Ascending aorta (tissue), 2 donors: ENCODE measurements around the gene MRPL2. TPM values are rescaled to one million over a fixed set of nuclear protein-coding genes. Genes with fewer than 3 reads are reported as not detected.
A peak's percentile ranks its signal among the peaks of the same experiment; 100 is the strongest.

ENCODE experiments used
- DNase-seq, 2 donors: peaks; one replicate each; pipeline ENCODE4 v3.0.0-alpha.2; 2019; ENCODE audit warnings: low spot score in 2 of 2
- H3K27ac ChIP-seq, 2 donors: fragments of 200-600 bp; sonication (generic); one replicate each; pipeline ENCODE4 v1.5.1; 2016 to 2017; ENCODE audit warnings: mild to moderate bottlenecking in 1 of 2
- H3K27me3 ChIP-seq: fragments of 200-600 bp; sonication (generic); one replicate; pipeline ENCODE4 v1.5.1; 2017
- H3K36me3 ChIP-seq, 2 donors: fragments of 200-600 bp; sonication (generic); one replicate each; pipeline ENCODE4 v1.5.1; 2016
- H3K4me1 ChIP-seq, 2 donors: fragments of 200-600 bp; sonication (generic); one replicate each; pipeline ENCODE4 v1.5.1; 2016 to 2017; ENCODE audit warnings: mild to moderate bottlenecking in 1 of 2
- H3K4me3 ChIP-seq, 2 donors: fragments of 200-600 bp; sonication (generic); one replicate each; pipeline ENCODE4 v1.5.1; 2016 to 2017; ENCODE audit warnings: mild to moderate bottlenecking in 1 of 2
- H3K9me3 ChIP-seq, 2 donors: fragments of 200-600 bp; sonication (generic); one replicate each; pipeline ENCODE4 v1.5.1; 2016
- intact Hi-C: fragments of 100-400 bp; cut with DNase I; formaldehyde crosslinking; loops from one replicate; pipeline ENCODE4 v1.15.1; 2023
- total RNA-seq: library from RNA; depleted of rRNA; stranded (reverse); fragments of >200 nt; gene quantifications from one replicate; pipeline ENCODE4 v1.1.0, GENCODE V29; 2016
- TF ChIP-seq, protein P1 (sequence below), 3 experiments: fragments of 200-600 bp in 2 of 3; fragments of 450-650 bp in 1 of 3; sonication (generic) in 2 of 3; IDR thresholded peaks; one replicate each; pipeline ENCODE4 v1.5.1; 2016 to 2019; ENCODE audit warnings: antibody characterized with exemption in 3 of 3, mild to moderate bottlenecking in 1 of 3, moderate library complexity in 1 of 3

MRPL2 gene
- total RNA-seq, 1 donor from 2014 or later = 42.3 TPM

DNA sequence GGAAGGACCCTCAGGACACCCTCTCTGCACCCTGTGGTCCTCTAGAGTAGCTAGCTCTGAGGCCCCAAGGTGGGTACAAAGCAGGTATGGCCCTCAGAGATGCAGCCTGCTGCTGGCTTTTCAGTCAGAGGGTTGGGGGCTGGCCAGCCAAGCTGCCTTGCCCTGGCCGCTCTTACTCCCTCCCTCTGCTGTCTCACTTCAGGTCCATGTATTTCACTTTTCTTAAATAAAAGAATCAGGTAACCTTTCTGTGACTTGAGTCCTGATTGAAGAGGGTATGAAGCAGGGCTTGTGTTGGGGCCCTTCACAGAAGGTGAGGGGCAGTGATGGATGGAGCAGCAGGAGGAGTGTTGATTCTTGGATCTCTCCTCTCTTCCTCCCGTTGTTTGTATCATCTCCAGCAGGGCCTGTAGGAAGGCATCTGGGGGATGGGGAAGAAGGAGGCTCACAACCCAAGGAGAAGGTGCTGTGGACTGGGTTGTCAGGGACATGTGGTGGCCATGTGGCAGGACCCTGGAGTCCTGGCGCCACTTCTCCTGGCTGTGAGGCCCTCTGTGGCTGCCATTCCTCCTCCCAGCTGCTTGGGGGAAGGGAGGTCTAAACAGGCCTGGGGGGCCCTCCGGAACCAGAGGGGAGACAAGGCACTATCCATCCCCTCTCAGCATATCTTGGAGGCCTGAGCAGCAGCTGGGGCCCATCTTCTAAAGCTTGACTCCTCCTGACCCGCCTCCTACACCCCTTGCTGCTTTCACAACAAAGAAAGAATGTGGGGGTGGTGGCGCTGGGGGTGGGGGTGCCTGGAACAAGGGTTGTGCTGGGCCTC lies 15.8 kb upstream of the MRPL2 start:
- Histone ChIP-seq H3K36me3 (peaks cover 20 to 40% of the 10 kb centered on the region in 2 donors), H3K27ac (no peak overlapping the region)
- intact Hi-C loops = no loop called here

DNA sequence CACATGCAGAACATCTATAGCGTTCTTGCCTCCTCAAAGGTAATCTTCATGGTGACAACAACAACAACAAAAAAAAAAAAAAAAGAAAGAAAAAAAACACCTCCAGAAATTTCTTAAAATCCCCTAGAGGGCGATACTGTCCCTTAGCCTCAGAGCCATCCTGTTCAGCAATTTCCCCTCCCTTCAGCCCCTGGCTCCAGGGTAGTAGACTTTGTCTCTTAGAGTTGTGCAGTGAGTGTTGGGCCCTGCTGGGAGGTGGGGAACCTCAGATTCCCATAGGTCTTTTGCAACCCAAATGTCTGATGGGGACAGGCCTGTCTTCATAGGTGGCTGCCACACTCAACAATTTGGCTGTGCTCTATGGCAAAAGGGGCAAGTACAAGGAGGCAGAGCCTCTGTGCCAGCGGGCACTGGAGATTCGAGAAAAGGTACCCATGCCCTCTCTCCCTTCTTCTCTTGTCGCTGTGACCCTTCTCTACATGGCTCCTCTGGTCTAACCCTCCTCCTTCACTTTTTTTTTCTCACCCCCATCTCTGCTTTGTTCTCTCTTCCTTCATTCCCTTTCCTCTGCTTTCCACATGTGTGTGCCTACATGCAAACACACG lies 10.9 kb upstream of the MRPL2 start:
- Histone ChIP-seq H3K4me1 (no peaks in the 10 kb centered on the region), H3K4me3 (no peak overlapping the region), H3K27ac (no peak overlapping the region), H3K9me3 (no peaks in the 10 kb centered on the region), H3K27me3 (no peaks in the 10 kb centered on the region), H3K36me3 (peaks cover 33 to 62% of the 10 kb centered on the region in 2 donors)
- intact Hi-C loops = loop anchor here (1.0 kb wide), 1 partner anchor 73 kb away; no protein-coding TSS in a partner anchor
- TF ChIP-seq, protein P1, sequence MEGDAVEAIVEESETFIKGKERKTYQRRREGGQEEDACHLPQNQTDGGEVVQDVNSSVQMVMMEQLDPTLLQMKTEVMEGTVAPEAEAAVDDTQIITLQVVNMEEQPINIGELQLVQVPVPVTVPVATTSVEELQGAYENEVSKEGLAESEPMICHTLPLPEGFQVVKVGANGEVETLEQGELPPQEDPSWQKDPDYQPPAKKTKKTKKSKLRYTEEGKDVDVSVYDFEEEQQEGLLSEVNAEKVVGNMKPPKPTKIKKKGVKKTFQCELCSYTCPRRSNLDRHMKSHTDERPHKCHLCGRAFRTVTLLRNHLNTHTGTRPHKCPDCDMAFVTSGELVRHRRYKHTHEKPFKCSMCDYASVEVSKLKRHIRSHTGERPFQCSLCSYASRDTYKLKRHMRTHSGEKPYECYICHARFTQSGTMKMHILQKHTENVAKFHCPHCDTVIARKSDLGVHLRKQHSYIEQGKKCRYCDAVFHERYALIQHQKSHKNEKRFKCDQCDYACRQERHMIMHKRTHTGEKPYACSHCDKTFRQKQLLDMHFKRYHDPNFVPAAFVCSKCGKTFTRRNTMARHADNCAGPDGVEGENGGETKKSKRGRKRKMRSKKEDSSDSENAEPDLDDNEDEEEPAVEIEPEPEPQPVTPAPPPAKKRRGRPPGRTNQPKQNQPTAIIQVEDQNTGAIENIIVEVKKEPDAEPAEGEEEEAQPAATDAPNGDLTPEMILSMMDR (IDR thresholded peaks at IDR 0.05) = peak in 2 of 3 experiments; percentile 18 to 39
- no peak for DNase-seq

More for the DNA sequence above, 15.8 kb upstream of the MRPL2 start:
- no peaks in the 10 kb centered on the region for H3K9me3 ChIP-seq
- no peak overlapping the region for H3K4me3 ChIP-seq
- H3K27me3 ChIP-seq = peaks cover 4% of the 10 kb centered on the region
- DNase-seq = no peak
- peaks cover 0 to 5% of the 10 kb centered on the region in 2 donors for H3K4me1 ChIP-seq
- TF ChIP-seq, protein P1 (IDR thresholded peaks at IDR 0.05) = no peak

DNA sequence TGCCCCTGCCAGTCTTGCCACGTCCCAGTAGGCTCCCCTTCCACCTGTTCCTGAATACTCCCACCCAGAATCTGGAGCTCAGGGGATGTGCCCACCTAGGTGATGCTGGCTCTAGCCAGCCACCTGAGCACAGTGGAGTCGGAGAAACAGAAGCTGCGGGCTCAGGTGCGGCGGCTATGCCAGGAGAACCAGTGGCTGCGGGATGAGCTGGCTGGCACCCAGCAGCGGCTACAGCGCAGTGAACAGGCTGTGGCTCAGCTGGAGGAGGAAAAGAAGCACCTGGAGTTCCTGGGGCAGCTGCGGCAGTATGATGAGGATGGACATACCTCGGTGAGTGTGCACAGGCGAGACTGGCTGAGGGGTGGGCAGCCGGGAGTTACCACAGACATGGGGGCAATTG lies 3.6 kb upstream of the MRPL2 start:
- no peaks in the 10 kb centered on the region for H3K9me3 ChIP-seq
- H3K27ac ChIP-seq = no peak overlapping the region
- DNase-seq = no peak
- no peak overlapping the region for H3K4me3 ChIP-seq
- intact Hi-C loops = no loop called here
- TF ChIP-seq, protein P1 (IDR thresholded peaks at IDR 0.05) = no peak
- peaks cover 13 to 37% of the 10 kb centered on the region in 2 donors for H3K36me3 ChIP-seq
- H3K4me1 ChIP-seq = peaks cover 12 to 22% of the 10 kb centered on the region in 2 donors
- H3K27me3 ChIP-seq = no peaks in the 10 kb centered on the region

- Histone ChIP-seq H3K4me3 (no peak overlapping the region), H3K27ac (no peak overlapping the region), H3K36me3 (peaks cover 11 to 39% of the 10 kb centered on the region in 2 donors), H3K27me3 (no peaks in the 10 kb centered on the region), H3K4me1 (peaks cover 12 to 22% of the 10 kb centered on the region in 2 donors), H3K9me3 (no peaks in the 10 kb centered on the region)
- DNase-seq = no peak
- TF ChIP-seq, protein P1 (IDR thresholded peaks at IDR 0.05) = no peak
- intact Hi-C loops = no loop called here
These were observed 2.6 kb upstream of the MRPL2 start for GRCh38 chr6:43061861-43062260.

- TF ChIP-seq, protein P1 (IDR thresholded peaks at IDR 0.05) = no peak
- H3K4me1 ChIP-seq = peaks cover 12 to 22% of the 10 kb centered on the region in 2 donors
- peak overlapping the region in 1 of 2 donors; percentile 84 for H3K4me3 ChIP-seq
- intact Hi-C loops = no loop called here
- H3K27me3 ChIP-seq = no peaks in the 10 kb centered on the region
- H3K27ac ChIP-seq = no peak overlapping the region
- H3K9me3 ChIP-seq = no peaks in the 10 kb centered on the region
- peaks cover 10 to 31% of the 10 kb centered on the region in 2 donors for H3K36me3 ChIP-seq
- DNase-seq = no peak
These were observed 1.8 kb upstream of the MRPL2 start for GRCh38 chr6:43060755-43061633.
